Testis (tissue), 2 donors: ENCODE results near the gene TRIM74.
"Not testable (repeated sequence)": the region's sequence is repeated elsewhere in the genome, so short reads cannot be mapped to it uniquely, and the experiment has no call there.

Experiments used
- CTCF ChIP-seq, 3 experiments: fragments of 450-650 bp in 2 of 3; fragments of 200-600 bp in 1 of 3; sonication (generic) in 1 of 3; IDR thresholded peaks; one replicate each; pipeline ENCODE4 v1.5.1; 2016 to 2019; ENCODE audit warnings: antibody characterized with exemption in 3 of 3, mild to moderate bottlenecking in 2 of 3, moderate library complexity in 1 of 3
- POLR2A ChIP-seq: fragments of 450-650 bp; IDR thresholded peaks from one replicate; pipeline ENCODE4 v1.6.1; 2017; ENCODE audit warnings: antibody characterized with exemption, mild to moderate bottlenecking, moderate library complexity

- TF ChIP-seq POLR2A; CTCF (IDR thresholded peaks at IDR 0.05): not testable (repeated sequence)
Measured at GRCh38 chr7:73006491-73006890, 37.2 kb upstream of the TRIM74 start.
